ENCODE measurements around the gene NISCH.

DNA sequence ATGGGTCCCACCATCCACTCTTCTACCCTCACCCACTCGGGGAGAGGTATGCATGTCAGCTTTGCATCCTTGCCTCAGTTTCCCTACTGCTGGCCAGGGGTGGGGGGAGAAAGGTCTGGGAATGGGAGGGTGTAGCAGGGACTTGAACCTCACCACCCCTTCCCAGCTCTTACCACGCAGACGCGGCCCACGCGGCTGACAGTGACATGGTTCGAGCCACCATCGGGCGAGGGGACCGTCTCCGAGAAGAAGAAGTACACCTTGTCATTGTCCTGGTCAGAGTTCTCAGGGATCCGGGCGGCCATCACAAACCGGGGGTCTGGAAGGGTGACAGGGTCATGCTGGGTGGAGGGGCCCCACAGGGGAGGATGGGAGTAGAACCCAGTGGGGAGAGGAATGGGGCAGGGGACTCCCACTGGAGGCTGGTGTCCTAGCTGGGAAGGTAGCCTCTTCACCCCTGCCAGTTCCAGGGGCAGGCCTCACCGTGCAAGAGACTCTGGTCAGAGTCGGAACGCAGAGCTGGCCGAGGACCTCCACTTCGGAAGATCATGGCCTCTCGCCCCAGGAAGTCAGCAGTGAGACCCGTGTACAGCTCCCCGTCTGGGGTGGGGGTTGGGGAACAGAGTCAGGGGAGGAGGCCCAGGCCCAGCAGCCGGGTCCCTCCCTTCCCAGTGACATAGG, 14.2 kb upstream of the NISCH start:
- TF ChIP-seq CTCF (IDR thresholded peaks at IDR 0.05; ENCODE audit: extremely low read depth in 1 of 2, insufficient read depth in 1 of 2, low read depth in 1 of 2, low read length in 2 of 2) = no peak
- TF ChIP-seq GATA2 (IDR thresholded peaks at IDR 0.05; ENCODE audit: insufficient read depth, insufficient read length, low read depth, low read length) = no peak
- no peak for TF ChIP-seq POLR2AphosphoS5 (IDR thresholded peaks at IDR 0.05; ENCODE audit: insufficient read depth, low read depth, low read length)
- no peak for TF ChIP-seq POLR2A (IDR thresholded peaks at IDR 0.05; ENCODE audit: low read depth, low read length)
- TF ChIP-seq EZH2 (IDR thresholded peaks at IDR 0.05; ENCODE audit: borderline replicate concordance, low read depth, low read length, severe bottlenecking) = no peak

Measured in endothelial cell of umbilical vein (primary cell).